HT1080 (cell line): ENCODE results near the gene MYBPC3. TPM values are rescaled to one million over a fixed set of nuclear protein-coding genes. Genes with fewer than 3 reads are reported as not detected.
"Not testable (repeated sequence)": the region's sequence is repeated elsewhere in the genome, so short reads cannot be mapped to it uniquely, and the experiment has no call there.

ENCODE experiments used
- DNase-seq: peaks from one replicate; pipeline ENCODE4 v3.0.0-alpha.2; 2015; ENCODE audit warnings: low read depth
- total RNA-seq: library from RNA; depleted of rRNA; stranded (reverse); fragments of >200 nt; shearing (Covaris generic); gene quantifications from 2 replicates; pipeline ENCODE4 v1.2.3, GENCODE V29; 2014

Gene MYBPC3
- total RNA-seq, 1 experiment from 2014 or later = not detected

DNA sequence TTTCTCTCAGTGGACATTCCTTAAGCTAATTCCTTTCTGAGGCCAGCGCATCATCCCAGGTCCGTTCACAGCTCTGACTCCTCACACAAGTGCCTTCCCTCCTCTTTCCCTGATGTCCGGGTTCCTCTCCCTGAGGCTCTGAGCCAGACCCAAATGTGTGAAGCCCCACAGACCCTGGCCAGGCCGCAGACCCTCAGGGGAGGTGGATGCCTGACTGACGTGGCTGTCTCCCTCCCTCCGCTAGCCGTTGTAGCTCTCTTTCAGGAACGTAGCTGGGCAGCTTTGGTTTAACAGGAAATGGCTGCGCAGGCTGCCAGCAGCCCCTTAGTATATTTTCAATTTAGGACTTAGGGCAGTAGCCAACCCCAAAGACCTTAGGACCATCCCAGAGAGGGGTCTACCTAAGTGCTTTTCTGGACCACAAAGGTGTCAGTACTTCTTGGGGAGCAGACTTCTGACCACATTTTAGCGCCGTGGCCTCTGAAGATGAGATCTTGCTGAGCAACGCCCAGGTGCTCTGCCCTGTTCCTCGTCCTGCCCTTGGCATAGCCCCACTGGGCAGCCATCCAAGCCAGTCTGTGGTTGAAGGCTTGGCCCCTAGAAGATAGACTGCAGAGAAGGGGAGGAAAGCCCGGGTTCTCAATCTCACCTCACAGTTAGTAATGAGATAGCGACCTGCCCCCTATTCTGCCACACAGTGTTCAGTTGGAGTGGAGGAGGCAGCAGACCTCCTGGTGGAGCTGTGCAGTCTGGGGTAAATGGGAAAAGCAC is 27.0 kb downstream of the MYBPC3 start:
- DNase-seq = no peak

GRCh38 chr11:47324520-47324919 is 28.0 kb downstream of the MYBPC3 start:
- DNase-seq = no peak

DNA sequence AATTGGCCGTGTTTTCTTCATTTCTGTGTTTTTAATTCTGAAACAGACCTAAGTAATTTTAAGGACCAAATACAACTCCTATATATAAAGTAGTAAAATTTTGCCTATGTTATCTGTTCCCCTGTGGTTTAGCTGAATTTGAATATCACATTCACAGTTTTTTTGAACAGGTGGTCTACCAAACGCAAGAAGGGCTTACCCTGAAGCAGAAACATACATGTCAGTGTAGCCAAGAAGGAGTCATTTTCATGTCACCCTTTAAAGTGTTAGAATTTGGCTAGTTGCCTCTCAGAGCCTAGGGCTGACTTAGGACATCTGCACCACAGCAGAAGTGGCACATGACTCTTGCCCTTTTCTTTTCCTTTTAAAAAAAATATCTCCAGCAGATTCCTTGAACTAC is 34.3 kb downstream of the MYBPC3 start:
- no peak for DNase-seq

- DNase-seq = no peak
Observed at GRCh38 chr11:47317064-47317828, 35.3 kb downstream of the MYBPC3 start.

DNA sequence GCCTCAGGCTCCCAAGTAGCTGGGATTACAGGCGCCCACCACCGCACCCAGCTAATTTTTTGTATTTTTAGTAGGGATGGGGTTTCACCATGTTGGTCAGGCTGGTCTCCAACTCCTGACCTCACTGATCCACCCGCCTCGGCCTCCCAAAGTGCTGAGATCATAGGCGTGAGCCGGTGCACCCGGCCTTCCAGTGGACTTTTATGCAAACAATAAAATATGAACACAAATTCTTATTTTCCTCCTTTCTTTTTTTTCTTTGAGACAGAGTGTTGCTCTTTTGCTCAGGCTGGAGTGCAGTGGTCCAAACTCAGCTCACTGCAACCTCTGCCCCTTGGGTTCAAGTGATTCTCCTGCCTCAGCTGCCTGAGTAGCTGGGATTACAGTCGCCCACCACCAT is 36.0 kb downstream of the MYBPC3 start:
- not testable (repeated sequence) for DNase-seq

- no peak for DNase-seq
Observed at GRCh38 chr11:47314992-47315391, 37.5 kb downstream of the MYBPC3 start.

DNA sequence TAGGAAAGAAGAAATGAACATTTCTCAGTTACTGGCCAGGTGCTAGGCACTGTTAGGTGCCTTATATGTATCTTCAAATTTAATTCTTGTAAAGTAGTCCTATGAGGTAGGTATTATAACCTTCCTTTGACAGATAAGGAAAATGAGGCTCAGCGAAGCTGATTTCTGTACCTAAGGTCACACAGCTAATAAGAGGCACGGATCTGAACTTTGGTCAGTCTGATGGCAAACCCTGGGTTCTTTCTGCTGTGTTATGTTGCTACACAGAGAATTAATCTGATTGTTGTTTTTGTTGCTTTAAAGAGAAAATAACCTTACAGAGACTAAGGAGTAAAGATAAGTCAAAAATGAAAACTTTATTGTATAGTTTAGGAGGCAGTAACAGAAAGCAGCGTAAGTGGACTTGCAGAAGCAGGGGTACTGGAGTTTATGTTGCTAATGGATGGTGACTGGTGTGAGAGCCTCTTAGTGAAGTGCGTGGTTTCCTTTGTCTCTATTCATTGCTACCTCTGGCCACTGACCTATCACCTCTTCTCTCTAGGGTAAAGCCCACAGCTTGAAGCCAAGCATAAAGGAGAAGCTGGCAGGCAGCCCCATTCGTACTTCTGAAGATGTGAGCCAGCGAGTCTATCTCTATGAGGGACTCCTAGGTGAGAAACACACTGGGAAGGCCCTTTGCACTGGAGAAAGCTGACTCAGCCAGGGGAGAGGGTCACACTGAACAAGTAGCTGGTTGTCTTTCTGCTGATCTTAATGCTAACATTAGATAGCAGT is 44.3 kb downstream of the MYBPC3 start:
- DNase-seq = no peak

DNA sequence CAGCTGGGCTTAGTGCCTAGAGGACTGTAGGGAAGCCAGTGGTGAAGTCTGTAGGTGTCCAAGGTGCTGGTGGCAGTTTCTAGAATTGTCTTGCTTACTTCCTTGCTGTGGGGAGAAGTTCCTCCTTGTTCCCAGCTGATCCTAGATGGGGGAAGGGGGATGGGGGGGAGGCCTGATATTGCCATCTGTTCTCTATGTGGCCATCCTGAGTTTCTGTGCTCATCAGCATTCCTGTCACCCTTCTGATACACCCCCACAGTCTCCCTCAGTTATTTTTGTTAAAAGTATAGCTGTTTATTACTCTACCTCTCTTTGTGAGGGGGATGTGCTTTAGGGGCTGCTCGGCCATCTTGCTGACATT is 46.0 kb downstream of the MYBPC3 start:
- DNase-seq = no peak

DNA sequence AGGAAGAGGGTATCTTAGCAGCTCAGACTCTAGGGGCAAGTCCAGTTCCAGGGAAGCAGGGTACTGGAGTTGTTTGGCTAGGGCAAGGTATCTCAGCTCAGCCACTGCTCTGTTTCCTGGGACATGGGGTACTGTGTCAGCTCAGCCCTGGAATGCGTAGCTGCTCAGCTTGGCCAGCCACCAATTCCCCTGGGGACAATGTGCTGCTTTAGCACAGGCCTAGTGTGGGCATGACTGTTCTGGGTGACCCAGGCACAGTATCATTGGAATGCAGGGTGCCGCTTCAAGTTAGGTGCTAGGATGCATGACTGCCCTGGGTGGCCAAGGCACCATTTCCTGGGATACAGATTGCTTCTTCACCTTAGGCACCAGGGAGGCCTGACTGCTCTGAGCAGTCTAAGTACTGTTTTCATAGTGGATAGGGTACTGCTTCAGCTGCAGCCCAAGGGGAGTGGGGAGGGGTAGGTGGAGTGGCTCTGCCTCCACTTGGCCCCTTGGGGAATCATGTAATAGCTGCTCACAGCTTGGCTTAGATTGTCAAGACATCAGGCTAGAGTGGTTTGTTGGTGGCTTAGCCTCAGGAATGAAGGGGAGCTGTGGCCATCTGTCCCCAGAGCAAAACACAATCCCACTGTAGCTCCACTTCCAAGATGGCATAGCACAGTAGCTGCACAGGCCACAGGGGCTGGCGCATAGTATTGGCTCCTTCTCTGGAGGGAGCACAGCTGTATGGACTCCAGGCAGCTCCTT is 46.6 kb downstream of the MYBPC3 start:
- no peak for DNase-seq

DNA sequence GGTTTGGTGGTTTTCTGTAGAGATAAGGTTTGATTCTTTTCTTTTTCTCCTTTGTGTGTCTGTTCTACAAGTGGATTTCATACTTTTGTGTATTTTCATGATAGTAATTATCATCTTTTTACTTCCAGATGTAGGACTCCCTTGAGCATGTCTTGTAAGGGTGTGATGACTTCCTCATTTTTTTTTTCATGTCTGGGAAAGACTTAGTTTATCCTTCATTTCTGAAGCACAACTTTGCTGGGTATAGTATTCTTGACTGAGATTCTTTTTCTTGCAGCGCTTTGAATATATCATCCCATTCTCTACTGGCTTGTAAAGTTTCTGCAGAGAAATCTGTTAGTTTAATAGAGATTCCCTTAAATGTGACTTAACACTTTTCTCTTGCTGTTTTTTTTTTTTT is 49.6 kb downstream of the MYBPC3 start:
- DNase-seq = no peak

GRCh38 chr11:47299078-47299477 is 53.4 kb downstream of the MYBPC3 start:
- DNase-seq = no peak

DNA sequence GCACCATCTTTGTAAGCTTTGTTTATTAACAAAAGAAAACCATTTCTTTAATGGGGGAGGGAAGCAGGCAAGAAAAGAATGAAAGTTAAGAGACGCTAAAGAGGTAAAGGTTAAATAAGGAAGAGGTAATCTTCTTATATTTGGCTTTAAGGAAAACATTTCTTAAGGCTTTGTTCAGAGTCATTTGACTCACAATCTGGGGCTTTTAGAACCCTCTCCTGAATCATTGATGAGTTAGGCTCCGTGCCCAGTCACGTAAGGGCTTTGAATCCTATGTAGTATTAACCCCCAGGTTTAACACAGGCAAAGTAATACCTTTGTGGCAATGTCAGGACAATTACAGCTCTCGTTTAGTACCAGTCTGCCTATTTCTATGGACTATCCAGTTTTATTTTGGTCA is 56.5 kb downstream of the MYBPC3 start:
- DNase-seq = no peak

GRCh38 chr11:47295385-47295784 is 57.1 kb downstream of the MYBPC3 start:
- DNase-seq = no peak

GRCh38 chr11:47289856-47290255 is 62.6 kb downstream of the MYBPC3 start:
- peak; percentile 63 for DNase-seq

DNA sequence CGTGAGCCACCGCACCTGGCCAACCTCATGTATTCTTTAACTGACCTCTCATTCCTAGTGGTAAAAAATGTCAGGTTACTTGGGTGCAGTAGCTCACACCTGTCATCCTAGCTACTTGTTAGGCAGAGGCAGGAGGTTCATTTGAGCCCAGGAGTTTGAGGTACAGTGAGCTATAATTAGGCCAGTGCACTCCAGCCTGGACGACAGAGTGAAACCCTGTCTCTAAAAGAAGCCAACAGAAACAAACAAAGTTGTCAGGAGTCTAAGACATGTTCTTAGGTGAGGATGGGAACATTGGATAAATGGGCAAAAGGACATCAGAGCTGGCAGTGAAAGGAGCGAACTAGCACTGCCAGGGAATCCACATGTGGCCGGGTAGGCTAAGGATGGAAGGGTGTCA is 64.4 kb downstream of the MYBPC3 start:
- no peak for DNase-seq

DNA sequence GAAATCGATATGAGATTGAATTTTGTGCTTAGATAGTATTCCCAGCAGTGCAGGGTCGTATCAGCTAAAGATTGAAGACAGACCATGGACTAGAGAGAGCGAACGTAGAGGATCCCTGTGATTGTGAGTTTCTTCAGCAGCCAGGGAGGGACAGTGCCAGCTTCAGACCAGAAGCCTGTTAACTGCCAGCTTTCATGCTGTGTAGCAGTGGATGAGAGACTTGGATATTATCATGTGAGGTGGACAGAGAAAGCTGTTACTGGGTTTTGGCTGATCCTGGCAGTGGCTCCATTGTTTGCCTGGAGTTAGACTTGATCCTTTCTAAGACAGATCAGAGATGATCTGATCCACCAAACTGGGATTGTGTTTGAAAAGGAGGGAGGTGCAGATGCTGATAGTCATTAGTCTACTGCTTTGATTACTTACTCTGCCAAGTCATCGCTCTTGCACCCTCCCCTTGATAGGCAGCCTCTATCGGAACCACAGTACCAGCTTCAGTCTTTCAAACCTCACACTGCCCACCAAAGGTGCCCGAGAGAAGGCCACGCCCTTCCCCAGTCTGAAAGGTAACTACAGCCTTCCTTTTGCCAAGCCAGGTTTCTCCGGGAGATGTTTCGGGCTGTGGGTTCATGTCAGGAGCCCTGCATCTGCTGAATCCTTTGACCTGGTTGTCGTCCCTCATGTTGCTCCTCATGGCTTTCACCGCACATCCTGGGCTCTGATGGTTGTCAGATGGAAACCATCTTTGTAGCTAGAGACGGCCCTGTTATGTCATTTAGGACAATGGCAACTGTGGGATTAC is 66.3 kb downstream of the MYBPC3 start:
- no peak for DNase-seq

- no peak for DNase-seq
Observed at GRCh38 chr11:47284151-47284550, 68.4 kb downstream of the MYBPC3 start.

GRCh38 chr11:47282462-47282861 is 70.0 kb downstream of the MYBPC3 start:
- DNase-seq = no peak
